Activated CD4-positive, alpha-beta T cell treated with anti-CD3 and anti-CD28 coated beads for 36 hours (primary cell): ENCODE data around the gene GMNC. TPM values are rescaled to one million over a fixed set of nuclear protein-coding genes. Genes with fewer than 3 reads are reported as not detected.
"Not testable (repeated sequence)": the region's sequence is repeated elsewhere in the genome, so short reads cannot be mapped to it uniquely, and the experiment has no call there.

Experiments used
- ATAC-seq: fragments of 200-7000 bp; cut with Tn5 transposase; one replicate; pipeline ENCODE4 v1.10.0; 2021; ENCODE audit warnings: mild to moderate bottlenecking, moderate library complexity
- CTCF ChIA-PET: fragments of 350-600 bp; sonication (Branson Sonifier 250); formaldehyde crosslinking; loops from one replicate; lab custom pipeline; 2021; ENCODE audit warnings: antibody characterized with exemption; lab: Charles Lee
- POLR2A ChIA-PET: fragments of 350-600 bp; sonication (Branson Sonifier 250); formaldehyde crosslinking; loops from one replicate; lab custom pipeline; 2021; ENCODE audit warnings: antibody characterized with exemption, inconsistent platforms; lab: Charles Lee
- DNase-seq: peaks from one replicate; pipeline ENCODE4 v3.0.0-alpha.2; 2020
- H3K27ac Mint-ChIP-seq: one replicate; pipeline ENCODE4 v1.8.0; 2021; ENCODE audit warnings: mixed read lengths
- H3K27me3 Mint-ChIP-seq: one replicate; pipeline ENCODE4 v1.8.0; 2021; ENCODE audit warnings: mixed read lengths
- H3K36me3 Mint-ChIP-seq: one replicate; pipeline ENCODE4 v1.8.0; 2021; ENCODE audit warnings: low read depth, mixed read lengths
- H3K4me1 Mint-ChIP-seq: one replicate; pipeline ENCODE4 v1.8.0; 2021; ENCODE audit warnings: mixed read lengths
- H3K4me3 Mint-ChIP-seq: one replicate; pipeline ENCODE4 v1.8.0; 2021; ENCODE audit warnings: mild to moderate bottlenecking, moderate library complexity, mixed read lengths
- H3K9me3 Mint-ChIP-seq: one replicate; pipeline ENCODE4 v1.8.0; 2021; ENCODE audit warnings: low read depth, mixed read lengths
- intact Hi-C, 2 experiments: fragments of 100-400 bp; cut with DNase I in 1 of 2; cut with micrococcal nuclease in 1 of 2; formaldehyde crosslinking; loops; one replicate each; pipeline versions ENCODE4 v1.14.2 to v1.15.1; 2022 to 2024; cut with DNase I, micrococcal nuclease
- total RNA-seq, 2 experiments: library from RNA; stranded (reverse); gene quantifications; one replicate each; pipeline ENCODE4 v1.2.3, GENCODE V29; 2021

Gene GMNC
- total RNA-seq, 2 experiments from 2014 or later, result not detected

DNA sequence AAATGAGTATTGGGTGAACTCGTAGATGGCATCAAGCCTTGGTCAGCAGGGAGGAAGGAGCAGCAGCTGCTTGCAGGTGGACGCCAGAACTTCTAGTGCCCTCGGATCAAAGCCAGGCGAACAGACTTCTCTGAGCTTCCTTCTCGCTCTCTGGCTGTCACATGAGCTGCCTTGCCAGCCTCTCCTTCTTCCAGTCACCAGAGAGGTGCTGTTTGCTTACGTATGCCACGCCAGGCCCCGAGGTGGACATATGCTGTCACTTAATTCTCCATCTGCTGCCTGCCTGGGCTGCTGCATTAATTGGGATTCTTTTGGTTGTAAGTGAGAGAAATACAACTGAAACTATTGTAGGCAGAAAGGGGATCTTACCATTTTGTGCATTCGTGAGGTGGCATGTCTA, 12.6 kb upstream of the GMNC start:
- H3K4me1 Mint-ChIP-seq, CTCF ChIA-PET, H3K4me3 Mint-ChIP-seq, POLR2A ChIA-PET, intact Hi-C loops, DNase-seq, H3K27ac Mint-ChIP-seq, H3K27me3 Mint-ChIP-seq, H3K9me3 Mint-ChIP-seq, H3K36me3 Mint-ChIP-seq, ATAC-seq: not testable (repeated sequence)

DNA sequence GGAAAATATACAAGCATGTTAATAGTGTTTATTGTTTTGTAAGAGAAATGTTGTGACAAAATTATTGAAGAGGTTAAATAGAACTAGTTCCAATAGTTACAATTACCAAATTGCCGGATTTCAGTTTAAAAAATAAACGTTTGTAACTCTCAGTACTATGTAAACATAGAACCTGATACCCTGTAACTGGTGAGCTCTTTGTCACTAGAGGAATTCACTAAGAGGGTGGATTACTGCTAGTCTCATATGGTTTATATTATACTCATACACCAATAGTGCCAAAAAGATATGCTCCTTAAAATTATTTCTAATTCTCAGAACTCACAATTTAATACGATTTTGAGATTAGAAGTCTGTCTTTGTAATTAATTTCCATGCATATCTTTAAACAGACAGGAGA, 7.6 kb upstream of the GMNC start:
- no peaks in the 10 kb centered on the region for H3K9me3 Mint-ChIP-seq
- no peak for DNase-seq
- no peaks in the 10 kb centered on the region for H3K36me3 Mint-ChIP-seq
- ATAC-seq, result no peak
- H3K27me3 Mint-ChIP-seq, result peaks cover 11% of the 10 kb centered on the region
- no peak overlapping the region for H3K27ac Mint-ChIP-seq
- POLR2A ChIA-PET, result no interaction called here
- CTCF ChIA-PET, result no interaction called here
- no peaks in the 10 kb centered on the region for H3K4me1 Mint-ChIP-seq
- no peak overlapping the region for H3K4me3 Mint-ChIP-seq
- intact Hi-C loops, result no loop called here

- H3K27ac Mint-ChIP-seq, result no peak overlapping the region
- ATAC-seq (no peak), DNase-seq (no peak)
- intact Hi-C loops, result no loop called here
- no peaks in the 10 kb centered on the region for H3K9me3 Mint-ChIP-seq
- H3K27me3 Mint-ChIP-seq, result peaks cover 29% of the 10 kb centered on the region
- H3K36me3 Mint-ChIP-seq, result no peaks in the 10 kb centered on the region
- H3K4me1 Mint-ChIP-seq, result peaks cover 7% of the 10 kb centered on the region
- POLR2A ChIA-PET, result no interaction called here
- H3K4me3 Mint-ChIP-seq, result no peak overlapping the region
- CTCF ChIA-PET, result no interaction called here
Measured at GRCh38 chr3:190867071-190867470, 4.6 kb upstream of the GMNC start.

GRCh38 chr3:190865828-190866227, 3.3 kb upstream of the GMNC start:
- Mint-ChIP-seq H3K27ac (no peak overlapping the region), H3K4me1 (peaks cover 7% of the 10 kb centered on the region), H3K36me3 (no peaks in the 10 kb centered on the region), H3K4me3 (no peak overlapping the region), H3K9me3 (no peaks in the 10 kb centered on the region), H3K27me3 (peaks cover 36% of the 10 kb centered on the region)
- DNase-seq (no peak), ATAC-seq (no peak)
- intact Hi-C loops, result no loop called here
- ChIA-PET CTCF (no interaction called here), POLR2A (no interaction called here)

DNA sequence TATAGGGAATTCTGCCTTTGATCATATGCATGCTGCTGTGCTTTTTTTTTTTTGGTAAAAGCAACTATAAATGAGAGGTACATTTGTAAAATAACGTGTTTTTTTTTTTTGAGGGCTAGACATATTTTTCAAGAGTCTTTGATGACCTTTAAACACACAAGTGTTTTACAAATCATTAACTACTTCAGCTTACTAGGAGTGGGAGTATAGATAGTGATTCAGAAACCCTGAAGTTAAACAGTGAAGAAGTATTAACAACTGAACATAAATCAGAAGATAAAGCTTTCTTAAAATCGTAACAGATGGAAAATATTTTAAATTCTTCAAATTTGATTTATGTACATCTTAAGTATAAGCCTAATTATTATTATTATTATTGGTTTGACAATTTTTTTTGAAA, 2.9 kb upstream of the GMNC start:
- peaks cover 40% of the 10 kb centered on the region for H3K27me3 Mint-ChIP-seq
- peaks cover 7% of the 10 kb centered on the region for H3K4me1 Mint-ChIP-seq
- DNase-seq, result no peak
- ChIA-PET POLR2A (no interaction called here), CTCF (interaction anchor here (1.6 kb wide), 1 partner anchor 19 kb away, joined by 5 read pairs; no protein-coding TSS in a partner anchor)
- H3K4me3 Mint-ChIP-seq, result no peak overlapping the region
- H3K9me3 Mint-ChIP-seq, result no peaks in the 10 kb centered on the region
- intact Hi-C loops, result no loop called here
- ATAC-seq, result no peak
- H3K36me3 Mint-ChIP-seq, result no peaks in the 10 kb centered on the region
- H3K27ac Mint-ChIP-seq, result no peak overlapping the region

DNA sequence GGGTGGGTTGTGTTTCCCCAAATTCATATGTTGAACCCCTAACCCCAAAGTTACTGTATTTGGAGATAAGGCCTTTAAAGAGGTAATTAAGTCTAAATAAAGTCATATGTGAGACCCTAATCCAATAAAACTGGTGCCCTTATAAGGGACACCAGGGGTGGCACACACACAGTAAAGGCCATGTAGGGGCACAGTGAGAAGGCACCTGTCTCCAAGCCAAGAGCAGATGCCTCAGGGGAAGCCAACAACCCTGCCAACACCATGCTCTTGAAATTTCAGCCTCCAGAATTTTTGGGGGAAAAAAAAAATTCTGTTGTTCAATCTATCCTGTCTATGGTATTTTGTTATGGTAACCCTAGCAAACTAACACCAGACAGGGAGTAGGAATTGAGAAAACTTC, 1.5 kb upstream of the GMNC start:
- ATAC-seq (no peak), DNase-seq (no peak)
- no peaks in the 10 kb centered on the region for H3K9me3 Mint-ChIP-seq
- H3K27ac Mint-ChIP-seq, result no peak overlapping the region
- ChIA-PET POLR2A (no interaction called here), CTCF (interaction anchor here (0.9 to 1.6 kb wide), 2 partner anchors 20 to 562 kb away, joined by 4 to 5 read pairs; no protein-coding TSS in a partner anchor)
- H3K4me1 Mint-ChIP-seq, result peaks cover 7% of the 10 kb centered on the region
- H3K27me3 Mint-ChIP-seq, result peaks cover 44% of the 10 kb centered on the region
- intact Hi-C loops, result no loop called here
- H3K36me3 Mint-ChIP-seq, result no peaks in the 10 kb centered on the region
- H3K4me3 Mint-ChIP-seq, result no peak overlapping the region

DNA sequence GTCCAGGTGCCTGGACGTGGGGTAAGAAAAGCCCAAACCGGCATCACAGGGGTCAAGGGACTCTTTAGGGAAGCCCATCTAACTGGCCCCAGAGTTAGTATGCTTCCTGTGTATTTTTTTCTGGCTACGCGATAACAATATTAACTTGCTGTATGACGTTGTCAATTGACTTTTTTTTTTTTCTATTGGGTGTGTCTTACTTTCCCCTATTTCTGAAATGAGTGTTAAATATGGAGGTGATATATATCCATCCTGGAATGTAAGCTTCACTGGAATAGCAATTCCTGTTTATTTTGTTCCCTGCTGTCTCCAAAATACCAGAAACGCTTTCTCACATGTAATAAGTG, 598 bp upstream of the GMNC start:
- intact Hi-C loops, result no loop called here
- Mint-ChIP-seq H3K4me3 (peak overlapping the region; percentile 18), H3K4me1 (peaks cover 7% of the 10 kb centered on the region), H3K9me3 (no peaks in the 10 kb centered on the region), H3K27me3 (peaks cover 46% of the 10 kb centered on the region), H3K36me3 (no peaks in the 10 kb centered on the region), H3K27ac (no peak overlapping the region)
- ATAC-seq (no peak), DNase-seq (no peak)
- POLR2A ChIA-PET, result no interaction called here
- CTCF ChIA-PET, result interaction anchor here (0.6 to 1.0 kb wide), 2 partner anchors 20 to 102 kb away, joined by 4 read pairs; no protein-coding TSS in a partner anchor

GRCh38 chr3:190860521-190860920, 2.0 kb downstream of the GMNC start:
- ATAC-seq (no peak), DNase-seq (no peak)
- intact Hi-C loops, result no loop called here
- Mint-ChIP-seq H3K27ac (no peak overlapping the region), H3K27me3 (peaks cover 40% of the 10 kb centered on the region), H3K36me3 (no peaks in the 10 kb centered on the region), H3K4me1 (peaks cover 7% of the 10 kb centered on the region), H3K9me3 (peaks cover 2% of the 10 kb centered on the region), H3K4me3 (no peak overlapping the region)
- ChIA-PET CTCF (interaction anchor here (1.0 kb wide), 1 partner anchor 70 kb away, joined by 3 read pairs; no protein-coding TSS in a partner anchor), POLR2A (no interaction called here)

DNA sequence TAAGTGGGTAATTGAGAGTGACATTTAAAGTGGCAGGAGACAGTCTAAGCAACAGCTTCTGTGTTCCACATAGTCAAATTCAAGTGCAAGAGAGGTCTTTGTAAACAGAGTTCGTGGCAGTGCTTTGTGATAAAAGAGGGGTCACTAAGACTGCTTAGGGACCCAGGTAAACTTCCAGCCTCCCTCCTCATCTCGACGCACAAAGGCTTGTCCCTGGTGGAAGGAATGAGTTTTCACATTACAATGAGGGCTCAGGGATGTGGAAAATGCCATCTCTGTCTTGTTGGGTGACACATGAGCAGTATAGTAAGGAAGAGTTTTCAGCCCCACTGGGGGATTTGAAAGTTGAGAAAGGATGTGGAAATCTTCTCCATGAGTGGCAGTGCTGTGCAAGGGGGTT, 7.3 kb downstream of the GMNC start:
- intact Hi-C loops, result no loop called here
- Mint-ChIP-seq H3K27me3 (peaks cover 13% of the 10 kb centered on the region), H3K4me3 (no peak overlapping the region), H3K36me3 (no peaks in the 10 kb centered on the region), H3K27ac (no peak overlapping the region), H3K4me1 (no peaks in the 10 kb centered on the region), H3K9me3 (peaks cover 2% of the 10 kb centered on the region)
- POLR2A ChIA-PET, result no interaction called here
- CTCF ChIA-PET, result no interaction called here
- DNase-seq, result no peak
- ATAC-seq, result peak; percentile 16

DNA sequence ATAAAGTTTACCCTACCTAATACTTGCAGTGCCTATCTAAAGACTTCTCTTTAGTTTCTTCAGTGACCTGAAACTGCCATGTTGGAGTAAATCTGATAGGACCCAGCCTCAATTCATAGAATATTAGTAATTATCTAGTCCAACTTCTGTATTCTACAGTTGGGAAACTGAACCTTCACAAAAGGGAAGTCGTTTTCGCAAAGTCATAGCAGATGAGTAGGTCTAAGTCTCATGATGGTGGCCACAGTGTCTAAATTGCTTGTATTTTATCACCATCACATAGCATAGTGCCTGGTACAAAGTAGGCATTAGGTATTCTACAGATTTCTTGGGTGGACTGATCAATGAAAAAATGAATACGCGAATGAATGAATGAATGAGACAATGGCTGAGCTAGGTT, 8.4 kb downstream of the GMNC start:
- CTCF ChIA-PET, result no interaction called here
- POLR2A ChIA-PET, result no interaction called here
- no peak overlapping the region for H3K4me3 Mint-ChIP-seq
- H3K9me3 Mint-ChIP-seq, result peaks cover 2% of the 10 kb centered on the region
- H3K36me3 Mint-ChIP-seq, result no peaks in the 10 kb centered on the region
- intact Hi-C loops, result no loop called here
- no peaks in the 10 kb centered on the region for H3K4me1 Mint-ChIP-seq
- ATAC-seq (no peak), DNase-seq (no peak)
- H3K27ac Mint-ChIP-seq, result no peak overlapping the region
- H3K27me3 Mint-ChIP-seq, result peaks cover 11% of the 10 kb centered on the region

- Mint-ChIP-seq H3K36me3 (no peaks in the 10 kb centered on the region), H3K4me3 (no peak overlapping the region), H3K27ac (no peak overlapping the region), H3K9me3 (peaks cover 2% of the 10 kb centered on the region), H3K27me3 (peaks cover 9% of the 10 kb centered on the region), H3K4me1 (no peaks in the 10 kb centered on the region)
- ATAC-seq, result no peak
- intact Hi-C loops, result no loop called here
- CTCF ChIA-PET, result no interaction called here
- POLR2A ChIA-PET, result no interaction called here
- no peak for DNase-seq
Measured at GRCh38 chr3:190853464-190853863, 9.0 kb downstream of the GMNC start.

GRCh38 chr3:190849607-190850006, 12.9 kb downstream of the GMNC start:
- intact Hi-C loops, result no loop called here
- peak; percentile 26 for ATAC-seq
- Mint-ChIP-seq H3K36me3 (no peaks in the 10 kb centered on the region), H3K27me3 (peaks cover 6% of the 10 kb centered on the region), H3K9me3 (no peaks in the 10 kb centered on the region), H3K4me1 (no peaks in the 10 kb centered on the region), H3K4me3 (no peak overlapping the region), H3K27ac (no peak overlapping the region)
- DNase-seq, result no peak
- POLR2A ChIA-PET, result no interaction called here
- CTCF ChIA-PET, result no interaction called here

DNA sequence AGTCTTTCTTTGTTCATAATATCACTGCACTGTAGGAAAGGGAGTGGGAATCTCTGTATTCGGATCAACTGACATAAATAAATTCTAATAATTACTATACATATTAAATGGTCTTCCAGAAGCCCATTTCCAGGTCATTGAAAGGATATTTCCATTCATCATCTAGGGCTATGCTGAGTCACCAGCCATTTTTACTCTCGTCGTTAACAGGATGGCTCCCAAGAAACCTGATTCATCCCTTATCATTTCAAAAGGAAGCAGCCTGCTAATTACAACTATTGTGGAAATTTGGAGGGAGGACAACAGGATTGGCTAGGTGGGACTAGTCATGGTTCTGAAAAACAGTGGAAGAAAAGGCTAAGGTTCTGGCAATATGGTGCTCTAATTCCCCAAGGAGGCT, 13.6 kb downstream of the GMNC start:
- Mint-ChIP-seq H3K27ac (no peak overlapping the region), H3K9me3 (no peaks in the 10 kb centered on the region), H3K27me3 (peaks cover 6% of the 10 kb centered on the region), H3K36me3 (no peaks in the 10 kb centered on the region), H3K4me1 (no peaks in the 10 kb centered on the region), H3K4me3 (no peak overlapping the region)
- POLR2A ChIA-PET, result no interaction called here
- DNase-seq (no peak), ATAC-seq (no peak)
- intact Hi-C loops, result no loop called here
- CTCF ChIA-PET, result no interaction called here
